NCI-H460 (cell line): ENCODE results near the gene MUCL1. TPM values are rescaled to one million over a fixed set of nuclear protein-coding genes. Genes with fewer than 3 reads are reported as not detected.

ENCODE experiments used
- DNase-seq: peaks from one replicate; pipeline ENCODE4 v3.0.0-alpha.2; 2016; ENCODE audit warnings: low read depth; ENCODE audit errors: extremely low read depth
- total RNA-seq: library from RNA; depleted of rRNA; stranded (reverse); fragments of >200 nt; shearing (Covaris generic); gene quantifications from 2 replicates; pipeline ENCODE4 v1.2.3, GENCODE V29; 2014; rRNA removed

MUCL1 gene
- total RNA-seq, 1 experiment from 2014 or later, result not detected

GRCh38 chr12:54891717-54892478 is 37.6 kb downstream of the MUCL1 start:
- peak; percentile 59 for DNase-seq

Other genes starting within 250 kb of the MUCL1 start
- gene LACRT, start 219.6 kb upstream of the MUCL1 start, total RNA-seq, result not detected in 2 replicates
- gene DCD, start 206.2 kb upstream of the MUCL1 start, total RNA-seq, result not detected in 2 replicates
- gene TESPA1, start 130.2 kb downstream of the MUCL1 start, total RNA-seq, result not detected in 2 replicates
- gene NEUROD4, start 165.5 kb downstream of the MUCL1 start, total RNA-seq, result not detected in 2 replicates